ENCODE data around the gene SARS1.

The SARS1 gene

GRCh38 chr1:109262231-109263055 lies 48.7 kb downstream of the SARS1 start:
- DNase-seq (ENCODE audit: low spot score), result no peak

DNA sequence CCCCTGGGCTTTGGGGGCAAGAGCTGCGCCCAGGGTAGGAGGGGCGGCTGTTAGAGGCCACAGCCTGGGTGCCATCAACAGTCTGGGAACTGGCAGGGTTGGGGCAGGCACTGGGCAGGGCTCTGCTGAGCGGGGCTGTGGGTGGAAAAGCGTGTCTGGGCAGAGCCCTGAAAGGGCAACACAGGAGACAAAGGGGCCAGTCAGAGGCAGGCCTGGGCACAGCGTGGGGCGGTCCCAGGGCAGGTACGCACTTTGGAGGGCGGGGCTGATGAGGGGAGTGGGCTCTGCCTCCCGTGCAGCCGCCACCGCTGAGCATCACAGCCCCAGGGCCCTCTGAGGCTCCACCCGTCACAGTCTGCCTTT lies 49.5 kb downstream of the SARS1 start:
- DNase-seq (ENCODE audit: low spot score), result no peak

DNA sequence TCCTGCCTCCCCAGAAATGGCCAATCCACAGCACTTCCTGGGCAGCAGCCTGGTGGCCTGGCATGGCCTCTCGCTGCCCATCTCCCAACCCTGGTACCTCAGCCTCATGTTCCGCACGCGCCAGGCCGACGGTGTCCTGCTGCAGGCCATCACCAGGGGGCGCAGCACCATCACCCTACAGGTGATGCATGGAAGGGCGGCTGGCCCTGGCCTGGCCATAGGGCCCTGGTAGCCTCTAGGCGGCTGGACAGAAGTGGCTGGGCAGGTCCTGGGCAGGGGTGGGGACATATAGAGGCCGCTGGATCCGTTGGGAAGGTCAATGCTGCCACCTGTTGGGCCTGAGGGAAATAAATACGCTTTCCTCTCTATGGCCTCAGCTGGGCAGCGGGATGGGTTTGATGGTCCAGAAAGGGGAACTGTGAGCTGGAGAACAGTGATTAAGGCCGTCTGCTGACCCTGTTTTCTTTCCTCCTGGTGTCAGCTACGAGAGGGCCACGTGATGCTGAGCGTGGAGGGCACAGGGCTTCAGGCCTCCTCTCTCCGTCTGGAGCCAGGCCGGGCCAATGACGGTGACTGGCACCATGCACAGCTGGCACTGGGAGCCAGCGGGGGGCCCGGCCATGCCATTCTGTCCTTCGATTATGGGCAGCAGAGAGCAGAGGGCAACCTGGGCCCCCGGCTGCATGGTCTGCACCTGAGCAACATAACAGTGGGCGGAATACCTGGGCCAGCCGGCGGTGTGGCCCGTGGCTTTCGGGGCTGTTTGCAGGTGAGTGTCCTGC lies 50.1 kb downstream of the SARS1 start:
- peak; percentile 97 for DNase-seq (ENCODE audit: low spot score)

GRCh38 chr1:109264379-109264755 lies 50.6 kb downstream of the SARS1 start:
- DNase-seq (ENCODE audit: low spot score), result no peak

DNA sequence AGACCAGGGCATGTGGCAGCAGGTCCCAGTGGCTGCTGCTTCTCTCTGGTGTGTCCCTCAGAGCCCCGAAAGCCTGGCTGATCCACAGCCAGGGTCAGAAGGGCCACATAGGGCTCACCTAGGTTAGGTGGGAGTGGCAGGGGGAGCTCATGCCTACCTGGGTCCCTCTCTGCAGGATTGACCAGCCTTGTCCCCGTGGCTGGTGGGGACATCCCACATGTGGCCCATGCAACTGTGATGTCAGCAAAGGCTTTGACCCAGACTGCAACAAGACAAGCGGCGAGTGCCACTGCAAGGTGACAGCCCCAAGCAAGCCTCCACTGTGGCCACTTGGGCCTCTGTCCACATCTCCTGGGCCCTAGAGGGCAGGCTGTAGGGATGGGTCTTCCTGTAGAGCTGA lies 51.3 kb downstream of the SARS1 start:
- DNase-seq (ENCODE audit: low spot score), result no peak

DNA sequence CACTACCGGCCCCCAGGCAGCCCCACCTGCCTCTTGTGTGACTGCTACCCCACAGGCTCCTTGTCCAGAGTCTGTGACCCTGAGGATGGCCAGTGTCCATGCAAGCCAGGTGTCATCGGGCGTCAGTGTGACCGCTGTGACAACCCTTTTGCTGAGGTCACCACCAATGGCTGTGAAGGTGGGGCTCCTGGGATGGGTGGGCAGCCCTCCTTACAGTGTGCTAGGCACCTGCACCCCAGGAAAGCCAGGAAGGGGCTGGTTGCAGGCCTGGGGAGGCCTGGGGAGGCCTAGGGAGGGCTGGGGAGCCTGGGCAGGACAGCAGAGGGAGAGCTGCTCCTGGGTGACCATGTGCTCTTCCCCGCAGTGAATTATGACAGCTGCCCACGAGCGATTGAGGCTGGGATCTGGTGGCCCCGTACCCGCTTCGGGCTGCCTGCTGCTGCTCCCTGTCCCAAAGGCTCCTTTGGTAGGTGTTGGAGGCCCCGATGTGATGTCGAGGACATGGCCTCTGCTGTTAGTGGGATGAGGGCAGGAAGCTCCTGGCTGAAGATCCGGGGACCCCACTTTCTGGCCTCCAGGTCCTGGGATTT lies 52.1 kb downstream of the SARS1 start:
- no peak for DNase-seq (ENCODE audit: low spot score)

DNA sequence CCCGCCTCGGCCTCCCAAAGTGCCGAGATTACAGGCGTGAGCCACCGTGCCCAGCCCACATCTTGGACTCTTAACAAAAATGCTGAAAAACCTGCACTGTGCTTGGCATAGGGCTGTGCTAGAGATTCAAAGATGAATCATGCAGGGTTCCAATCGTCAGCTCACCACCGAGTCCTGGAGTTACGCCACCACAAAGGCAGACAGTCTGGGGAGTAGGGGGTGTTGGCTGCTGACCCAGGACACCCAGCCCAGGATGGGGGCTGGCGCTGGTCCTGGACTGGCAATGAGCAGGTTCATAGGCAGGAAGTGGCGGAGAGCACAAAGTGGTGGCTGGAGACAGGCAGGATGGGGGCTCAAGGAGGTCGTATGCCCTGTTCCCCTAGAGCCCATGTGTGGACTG lies 53.2 kb downstream of the SARS1 start:
- DNase-seq (ENCODE audit: low spot score), result no peak

- no peak for DNase-seq (ENCODE audit: low spot score)
These were observed 54.1 kb downstream of the SARS1 start for GRCh38 chr1:109267743-109268300.

DNA sequence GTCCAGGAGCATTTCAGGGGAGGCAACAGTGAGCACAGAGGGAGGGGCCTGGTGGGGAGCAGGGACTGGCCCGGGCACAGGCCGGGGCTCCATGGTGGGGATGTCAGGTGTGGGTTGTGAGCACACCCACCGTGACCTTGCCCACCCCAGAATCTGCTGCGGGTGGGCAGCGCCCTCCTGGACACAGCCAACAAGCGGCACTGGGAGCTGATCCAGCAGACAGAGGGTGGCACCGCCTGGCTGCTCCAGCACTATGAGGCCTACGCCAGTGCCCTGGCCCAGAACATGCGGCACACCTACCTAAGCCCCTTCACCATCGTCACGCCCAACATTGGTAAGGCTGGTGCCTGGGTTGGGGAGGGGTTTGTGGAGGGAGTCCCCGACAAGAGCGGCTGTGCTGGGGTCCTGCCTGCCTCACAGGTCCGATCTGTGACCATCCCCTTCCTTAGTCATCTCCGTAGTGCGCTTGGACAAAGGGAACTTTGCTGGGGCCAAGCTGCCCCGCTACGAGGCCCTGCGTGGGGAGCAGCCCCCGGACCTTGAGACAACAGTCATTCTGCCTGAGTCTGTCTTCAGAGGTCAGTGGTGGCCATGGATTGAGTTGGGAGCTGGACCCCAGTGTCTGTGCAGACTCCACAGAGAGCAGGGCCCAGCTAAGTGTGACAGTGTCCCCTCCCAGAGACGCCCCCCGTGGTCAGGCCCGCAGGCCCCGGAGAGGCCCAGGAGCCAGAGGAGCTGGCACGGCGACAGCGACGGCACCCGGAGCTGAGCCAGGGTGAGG lies 54.9 kb downstream of the SARS1 start:
- DNase-seq (ENCODE audit: low spot score), result no peak

DNA sequence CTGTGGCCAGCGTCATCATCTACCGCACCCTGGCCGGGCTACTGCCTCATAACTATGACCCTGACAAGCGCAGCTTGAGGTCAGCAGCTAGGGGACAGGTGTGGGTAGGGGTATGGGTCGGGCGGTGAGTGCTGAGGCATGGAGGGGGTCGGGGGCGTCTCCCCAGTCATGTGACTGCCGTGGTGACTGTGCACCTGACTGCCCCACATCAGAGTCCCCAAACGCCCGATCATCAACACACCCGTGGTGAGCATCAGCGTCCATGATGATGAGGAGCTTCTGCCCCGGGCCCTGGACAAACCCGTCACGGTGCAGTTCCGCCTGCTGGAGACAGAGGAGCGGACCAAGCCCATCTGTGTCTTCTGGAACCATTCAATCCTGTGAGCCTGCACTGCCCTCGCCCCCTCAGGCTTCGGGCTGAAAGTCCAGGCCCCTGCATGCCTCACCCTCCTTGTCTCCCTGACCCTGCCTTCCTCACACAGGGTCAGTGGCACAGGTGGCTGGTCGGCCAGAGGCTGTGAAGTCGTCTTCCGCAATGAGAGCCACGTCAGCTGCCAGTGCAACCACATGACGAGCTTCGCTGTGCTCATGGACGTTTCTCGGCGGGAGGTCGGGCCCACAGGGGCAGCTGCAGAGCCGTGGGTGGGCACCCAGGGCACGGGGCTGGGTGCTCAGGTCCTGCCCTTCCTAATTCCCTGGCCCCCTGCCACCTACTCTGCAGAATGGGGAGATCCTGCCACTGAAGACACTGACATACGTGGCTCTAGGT lies 55.7 kb downstream of the SARS1 start:
- DNase-seq (ENCODE audit: low spot score), result no peak

DNA sequence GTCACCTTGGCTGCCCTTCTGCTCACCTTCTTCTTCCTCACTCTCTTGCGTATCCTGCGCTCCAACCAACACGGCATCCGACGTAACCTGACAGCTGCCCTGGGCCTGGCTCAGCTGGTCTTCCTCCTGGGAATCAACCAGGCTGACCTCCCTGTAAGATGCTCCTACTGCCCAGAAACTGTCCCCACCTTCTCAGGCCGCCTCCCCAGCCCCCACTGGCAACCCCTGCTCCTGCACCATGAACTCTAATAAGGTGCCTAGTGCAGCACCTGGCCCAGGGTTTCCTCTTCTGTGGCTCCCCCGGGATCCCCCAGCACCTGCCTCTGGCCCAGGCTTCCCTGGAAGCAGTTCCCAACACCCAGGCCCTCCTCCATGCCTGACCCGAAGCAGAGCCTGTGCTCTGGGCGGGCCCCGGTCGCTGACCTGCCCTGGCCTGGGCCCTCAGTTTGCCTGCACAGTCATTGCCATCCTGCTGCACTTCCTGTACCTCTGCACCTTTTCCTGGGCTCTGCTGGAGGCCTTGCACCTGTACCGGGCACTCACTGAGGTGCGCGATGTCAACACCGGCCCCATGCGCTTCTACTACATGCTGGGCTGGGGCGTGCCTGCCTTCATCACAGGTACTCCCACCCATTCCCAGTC lies 56.4 kb downstream of the SARS1 start:
- DNase-seq (ENCODE audit: low spot score), result no peak

DNA sequence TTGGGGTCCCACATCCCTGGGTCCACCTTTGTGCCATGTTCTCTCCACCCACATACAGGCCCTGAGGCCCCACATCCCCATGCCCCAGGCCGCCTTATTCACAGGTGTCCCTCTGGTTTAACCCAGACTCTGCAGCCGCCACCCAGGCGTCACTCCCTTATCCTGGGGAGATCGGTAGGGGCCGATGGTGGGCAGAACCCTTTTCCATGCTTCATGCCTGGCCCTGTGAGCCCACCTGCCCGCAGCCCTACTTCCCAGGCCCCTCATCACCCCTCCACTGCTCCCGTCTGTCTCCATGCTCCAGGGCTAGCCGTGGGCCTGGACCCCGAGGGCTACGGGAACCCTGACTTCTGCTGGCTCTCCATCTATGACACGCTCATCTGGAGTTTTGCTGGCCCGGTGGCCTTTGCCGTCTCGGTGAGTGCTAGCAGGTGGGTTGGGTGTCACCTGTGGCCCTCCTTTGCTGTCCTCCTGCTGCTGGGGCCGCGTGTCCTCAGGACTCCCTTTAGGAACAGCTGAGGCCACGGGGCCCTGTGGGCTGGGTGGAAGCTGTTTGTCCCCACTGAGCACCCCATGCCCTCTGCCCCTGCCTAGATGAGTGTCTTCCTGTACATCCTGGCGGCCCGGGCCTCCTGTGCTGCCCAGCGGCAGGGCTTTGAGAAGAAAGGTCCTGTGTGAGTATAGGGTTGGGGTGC lies 57.1 kb downstream of the SARS1 start:
- no peak for DNase-seq (ENCODE audit: low spot score)

- DNase-seq (ENCODE audit: low spot score), result no peak
These were observed 57.7 kb downstream of the SARS1 start for GRCh38 chr1:109271458-109271857.

- DNase-seq (ENCODE audit: low spot score), result no peak
These were observed 58.5 kb downstream of the SARS1 start for GRCh38 chr1:109272021-109272799.

DNA sequence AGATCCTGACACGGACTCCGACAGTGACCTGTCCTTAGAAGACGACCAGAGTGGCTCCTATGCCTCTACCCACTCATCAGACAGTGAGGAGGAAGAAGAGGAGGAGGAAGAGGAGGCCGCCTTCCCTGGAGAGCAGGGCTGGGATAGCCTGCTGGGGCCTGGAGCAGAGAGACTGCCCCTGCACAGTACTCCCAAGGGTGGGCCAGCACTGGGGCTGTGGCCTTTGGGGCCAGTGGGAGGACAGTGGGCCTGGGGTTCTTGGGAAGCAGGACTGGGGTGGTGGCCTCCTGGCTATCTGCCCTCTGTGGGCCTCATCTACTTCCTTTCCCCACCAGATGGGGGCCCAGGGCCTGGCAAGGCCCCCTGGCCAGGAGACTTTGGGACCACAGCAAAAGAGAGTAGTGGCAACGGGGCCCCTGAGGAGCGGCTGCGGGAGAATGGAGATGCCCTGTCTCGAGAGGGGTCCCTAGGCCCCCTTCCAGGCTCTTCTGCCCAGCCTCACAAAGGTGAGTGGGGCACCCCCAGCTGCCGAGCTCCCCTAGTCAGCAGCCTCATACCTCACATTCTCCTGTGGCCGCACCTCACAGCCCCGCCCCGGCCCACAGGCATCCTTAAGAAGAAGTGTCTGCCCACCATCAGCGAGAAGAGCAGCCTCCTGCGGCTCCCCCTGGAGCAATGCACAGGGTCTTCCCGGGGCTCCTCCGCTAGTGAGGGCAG lies 59.3 kb downstream of the SARS1 start:
- no peak for DNase-seq (ENCODE audit: low spot score)

- DNase-seq (ENCODE audit: low spot score), result no peak
These were observed 60.0 kb downstream of the SARS1 start for GRCh38 chr1:109273570-109274288.

DNA sequence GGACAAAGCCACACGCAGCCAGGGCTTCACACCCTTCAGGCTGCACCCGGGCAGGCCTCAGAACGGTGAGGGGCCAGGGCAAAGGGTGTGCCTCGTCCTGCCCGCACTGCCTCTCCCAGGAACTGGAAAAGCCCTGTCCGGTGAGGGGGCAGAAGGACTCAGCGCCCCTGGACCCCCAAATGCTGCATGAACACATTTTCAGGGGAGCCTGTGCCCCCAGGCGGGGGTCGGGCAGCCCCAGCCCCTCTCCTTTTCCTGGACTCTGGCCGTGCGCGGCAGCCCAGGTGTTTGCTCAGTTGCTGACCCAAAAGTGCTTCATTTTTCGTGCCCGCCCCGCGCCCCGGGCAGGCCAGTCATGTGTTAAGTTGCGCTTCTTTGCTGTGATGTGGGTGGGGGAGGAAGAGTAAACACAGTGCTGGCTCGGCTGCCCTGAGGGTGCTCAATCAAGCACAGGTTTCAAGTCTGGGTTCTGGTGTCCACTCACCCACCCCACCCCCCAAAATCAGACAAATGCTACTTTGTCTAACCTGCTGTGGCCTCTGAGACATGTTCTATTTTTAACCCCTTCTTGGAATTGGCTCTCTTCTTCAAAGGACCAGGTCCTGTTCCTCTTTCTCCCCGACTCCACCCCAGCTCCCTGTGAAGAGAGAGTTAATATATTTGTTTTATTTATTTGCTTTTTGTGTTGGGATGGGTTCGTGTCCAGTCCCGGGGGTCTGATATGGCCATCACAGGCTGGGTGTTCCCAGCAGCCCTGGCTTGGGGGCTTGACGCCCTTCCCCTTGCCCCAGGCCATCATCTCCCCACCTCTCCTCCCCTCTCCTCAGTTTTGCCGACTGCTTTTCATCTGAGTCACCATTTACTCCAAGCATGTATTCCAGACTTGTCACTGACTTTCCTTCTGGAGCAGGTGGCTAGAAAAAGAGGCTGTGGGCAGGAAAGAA lies 61.1 kb downstream of the SARS1 start:
- DNase-seq (ENCODE audit: low spot score), result no peak

Measured in HuH-7 (cell line).